ENCODE data around the gene PKP4. TPM values are rescaled to one million over a fixed set of nuclear protein-coding genes. Genes with fewer than 3 reads are reported as not detected.
A peak's percentile ranks its signal among the peaks of the same experiment; 100 is the strongest.

Gene PKP4
- total and polyA plus RNA-seq, 11 donors = 17.6 to 66.7 (median 49.0) TPM

- Histone ChIP-seq H3K27me3 (no peaks in the 10 kb centered on the region), H3K36me3 (peaks cover 0 to 67% (median 50%) of the 10 kb centered on the region in 9 donors), H3K4me1 (peaks cover 0 to 7% (median 0%) of the 10 kb centered on the region in 12 donors), H3K4me3 (no peak overlapping the region), H3K27ac (no peak overlapping the region), H3K9me3 (no peaks in the 10 kb centered on the region)
- 97 to 99% (median 98%) methylated on average over 3 of the region's 3 CpGs for WGBS, 4 donors
- TF ChIP-seq CTCF (IDR thresholded peaks at IDR 0.05) (no peak), POLR2A (IDR thresholded peaks at IDR 0.05) (no peak)
- intact Hi-C loops (cut with DNase I) = loop anchor here in 2 of 10 donors (10.0 kb wide), 2 partner anchors 131 to 449 kb away; no protein-coding TSS in a partner anchor
- DNase-seq (no peak), ATAC-seq (no peak)
These were observed 167.4 kb downstream of the PKP4 start for GRCh38 chr2:158624071-158624667.

- WGBS, 4 donors = 96 to 97% (median 96%) methylated on average over 19 of the region's 19 CpGs
- TF ChIP-seq CTCF (IDR thresholded peaks at IDR 0.05) (no peak), POLR2A (IDR thresholded peaks at IDR 0.05) (no peak)
- ATAC-seq (no peak), DNase-seq (peak in 1 of 5 donors; percentile 54)
- Histone ChIP-seq H3K27ac (no peak overlapping the region), H3K4me3 (no peak overlapping the region), H3K4me1 (peaks cover 0 to 10% (median 0%) of the 10 kb centered on the region in 12 donors), H3K9me3 (no peaks in the 10 kb centered on the region), H3K36me3 (peaks cover 0 to 67% (median 50%) of the 10 kb centered on the region in 9 donors), H3K27me3 (no peaks in the 10 kb centered on the region)
- intact Hi-C loops (cut with DNase I) = loop anchor here in 2 of 10 donors (10.0 kb wide), 2 partner anchors 130 to 450 kb away; no protein-coding TSS in a partner anchor
These were observed 168.2 kb downstream of the PKP4 start for GRCh38 chr2:158624961-158625360.

- WGBS, 4 donors = 56 to 63% (median 58%) methylated on average over 5 of the region's 5 CpGs
- no peak overlapping the region for H3K4me3 ChIP-seq
- TF ChIP-seq POLR2A (IDR thresholded peaks at IDR 0.05) (no peak), CTCF (IDR thresholded peaks at IDR 0.05) (no peak)
- H3K9me3 ChIP-seq = no peaks in the 10 kb centered on the region
- H3K27me3 ChIP-seq = no peaks in the 10 kb centered on the region
- ATAC-seq = no peak
- H3K27ac ChIP-seq = no peak overlapping the region
- H3K36me3 ChIP-seq = peaks cover 0 to 61% (median 44%) of the 10 kb centered on the region in 9 donors
- no peak for DNase-seq
- H3K4me1 ChIP-seq = peaks cover 0 to 10% (median 0%) of the 10 kb centered on the region in 12 donors
- intact Hi-C loops (cut with DNase I) = loop anchor here in 2 of 10 donors (10.0 kb wide), 2 partner anchors 126 to 454 kb away; no protein-coding TSS in a partner anchor
These were observed 172.4 kb downstream of the PKP4 start for GRCh38 chr2:158629116-158629515.

GRCh38 chr2:158633261-158633660 lies 176.5 kb downstream of the PKP4 start:
- Histone ChIP-seq H3K4me3 (no peak overlapping the region), H3K27me3 (no peaks in the 10 kb centered on the region), H3K4me1 (peaks cover 0 to 10% (median 0%) of the 10 kb centered on the region in 12 donors), H3K9me3 (no peaks in the 10 kb centered on the region), H3K27ac (no peak overlapping the region), H3K36me3 (peaks cover 0 to 59% (median 30%) of the 10 kb centered on the region in 9 donors)
- ATAC-seq = no peak
- TF ChIP-seq CTCF (IDR thresholded peaks at IDR 0.05) (no peak), POLR2A (IDR thresholded peaks at IDR 0.05) (no peak)
- intact Hi-C loops (cut with DNase I) = no loop called here
- DNase-seq = no peak
- 84 to 93% (median 91%) methylated on average over 2 of the region's 2 CpGs for WGBS, 4 donors
